GM19452 (cell line): ENCODE results near the gene APOBR.
"Not testable (repeated sequence)": the region's sequence is repeated elsewhere in the genome, so short reads cannot be mapped to it uniquely, and the experiment has no call there.

Experiments
- ATAC-seq: cut with Tn5 transposase; IDR thresholded peaks from one replicate; pipeline ENCODE4 v1.9.1; 2021; ENCODE audit not compliant: unreplicated experiment

The APOBR gene

DNA sequence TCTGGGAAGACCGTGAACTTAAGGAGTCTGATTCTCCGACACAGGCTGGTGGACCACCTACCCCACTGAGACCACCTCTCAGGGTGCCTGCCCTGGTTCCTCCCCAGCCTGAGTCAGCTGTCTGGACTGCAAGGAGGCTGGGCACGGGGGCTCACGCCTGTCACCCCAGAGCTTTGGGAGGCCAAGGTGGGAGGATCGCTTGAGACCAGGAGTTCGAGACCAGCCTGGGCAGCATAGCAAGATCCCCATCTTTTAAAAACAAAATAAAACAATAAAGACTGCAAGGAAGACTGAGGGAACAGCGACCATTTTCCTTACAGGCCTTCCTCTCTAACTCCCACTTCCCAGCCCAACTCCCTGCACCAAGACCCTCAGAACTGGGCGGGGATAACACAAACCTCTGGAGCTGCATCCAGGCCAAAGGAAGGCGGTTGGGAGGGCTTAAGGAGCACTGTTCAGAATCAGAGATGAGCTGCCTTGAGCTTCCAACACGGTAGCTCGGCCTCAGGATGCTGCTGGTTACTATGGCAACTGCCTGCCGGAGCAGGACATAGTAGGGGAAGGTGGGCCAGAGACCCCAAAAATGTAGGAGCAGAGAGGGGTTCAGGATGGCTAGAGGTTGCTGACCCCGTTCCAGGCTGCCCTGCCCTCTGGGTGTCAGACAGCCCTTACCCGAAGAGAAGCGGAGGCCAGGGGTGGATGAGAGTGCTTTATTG is 4.4 kb downstream of the APOBR start:
- ATAC-seq: no peak

DNA sequence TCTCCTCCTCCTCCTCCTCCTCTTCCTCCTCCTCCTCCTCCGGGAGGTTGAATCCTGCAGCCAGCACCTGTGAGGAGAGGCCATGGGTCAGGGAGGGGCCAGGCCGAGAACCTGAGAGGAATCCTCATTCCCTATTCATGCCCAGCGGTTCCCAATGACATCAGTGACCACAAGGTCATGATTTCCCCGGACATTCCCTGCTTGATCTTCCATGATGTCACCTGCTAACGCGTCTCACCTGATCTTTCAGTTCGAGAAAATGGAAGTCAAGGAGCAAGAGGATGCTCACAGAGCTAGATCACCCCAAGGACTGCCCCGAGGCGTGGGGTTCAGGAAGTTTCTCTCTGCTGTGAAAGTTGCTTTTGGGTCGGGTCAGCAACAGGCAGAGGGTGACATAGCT is 5.4 kb downstream of the APOBR start:
- ATAC-seq: no peak

DNA sequence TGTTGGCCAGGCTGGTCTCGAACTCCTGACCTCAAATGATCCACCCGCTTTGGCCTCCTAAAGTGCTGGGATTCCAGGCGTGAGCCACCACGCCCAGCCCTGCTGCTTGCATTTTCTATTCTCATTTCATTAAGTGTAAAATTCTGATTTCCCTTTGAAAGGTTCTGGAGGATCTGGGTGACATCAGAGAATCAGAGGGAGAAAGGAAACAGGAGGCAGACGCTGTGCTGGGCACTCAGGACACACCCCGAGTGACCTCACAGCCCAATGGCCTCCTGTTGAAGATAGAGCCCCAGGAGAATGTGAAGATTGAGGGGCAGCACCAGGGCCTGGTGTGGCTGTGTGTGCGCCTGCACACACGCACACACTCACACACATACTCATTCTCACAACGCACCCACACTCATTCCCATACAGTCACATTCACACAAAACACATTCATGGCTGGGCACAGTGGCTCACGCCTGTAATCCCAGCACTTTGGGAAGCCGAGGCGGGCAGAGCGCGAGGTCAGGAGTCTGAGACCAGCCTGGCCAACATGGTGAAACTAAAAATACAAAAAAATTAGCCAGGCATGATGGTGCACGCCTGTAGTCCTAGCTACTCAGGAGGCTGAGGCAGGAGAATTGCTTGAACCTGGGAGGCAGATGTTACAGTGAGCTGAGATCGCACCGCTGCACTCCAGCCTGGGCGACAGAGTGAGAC is 6.2 kb downstream of the APOBR start:
- not testable (repeated sequence) for ATAC-seq

DNA sequence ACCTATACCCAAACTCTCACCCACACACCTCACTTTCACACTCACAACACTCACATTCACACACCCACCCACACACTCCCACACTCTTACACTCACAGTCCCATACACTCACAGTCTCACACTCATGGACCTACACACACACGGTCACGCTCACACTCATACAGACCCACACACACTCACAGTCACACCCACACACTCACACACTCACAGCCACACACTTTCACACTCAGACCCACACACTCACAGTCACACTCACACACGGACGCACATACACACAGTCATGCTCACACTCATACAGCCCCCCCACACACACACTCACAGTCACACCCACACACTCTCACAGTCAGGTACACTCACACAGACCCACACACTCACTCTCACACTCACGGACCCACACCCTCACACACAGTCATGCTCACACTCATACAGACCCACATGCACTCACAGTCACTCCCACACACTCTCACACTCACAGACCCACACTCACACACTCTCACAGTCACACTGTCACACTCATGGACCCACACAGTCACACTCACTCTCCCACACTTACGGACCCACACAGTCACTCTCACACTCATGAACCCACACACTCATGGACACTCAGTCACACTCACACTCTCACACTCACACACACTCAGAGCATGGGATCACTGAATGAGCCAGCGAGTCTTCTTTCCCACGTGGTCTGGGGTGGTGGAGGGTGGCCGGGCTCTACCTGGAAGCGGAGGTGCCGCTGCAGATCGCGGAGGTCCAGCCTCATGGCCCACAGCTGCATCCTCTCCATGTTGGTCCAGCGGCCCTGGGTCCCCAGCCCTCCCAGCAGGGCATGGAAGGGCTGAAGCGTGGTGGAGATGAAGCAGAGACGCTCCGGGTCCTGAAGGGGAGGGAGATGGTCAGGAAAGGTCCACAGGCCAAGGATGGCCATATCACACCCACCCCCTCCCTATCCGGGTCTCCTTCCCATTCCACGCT is 7.1 kb downstream of the APOBR start:
- no peak for ATAC-seq

DNA sequence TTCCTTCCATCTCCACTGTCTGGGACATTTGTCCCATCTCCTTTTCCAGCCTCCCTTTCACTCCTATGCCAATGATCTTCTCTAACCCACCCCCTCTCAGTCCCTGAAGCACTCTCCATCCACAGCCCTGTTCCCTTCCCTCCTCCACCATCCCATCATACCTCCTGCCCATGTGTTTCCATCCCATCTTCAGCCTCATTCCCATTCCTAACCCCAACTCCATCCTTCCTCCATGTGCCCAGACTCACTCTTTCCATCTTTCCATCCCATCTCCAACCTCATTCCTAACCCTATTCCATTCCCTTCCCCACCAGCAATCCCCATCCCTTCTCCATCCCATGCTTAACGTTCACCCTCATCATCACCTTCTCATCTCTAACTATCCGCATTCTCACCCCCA is 7.8 kb downstream of the APOBR start:
- no peak for ATAC-seq

DNA sequence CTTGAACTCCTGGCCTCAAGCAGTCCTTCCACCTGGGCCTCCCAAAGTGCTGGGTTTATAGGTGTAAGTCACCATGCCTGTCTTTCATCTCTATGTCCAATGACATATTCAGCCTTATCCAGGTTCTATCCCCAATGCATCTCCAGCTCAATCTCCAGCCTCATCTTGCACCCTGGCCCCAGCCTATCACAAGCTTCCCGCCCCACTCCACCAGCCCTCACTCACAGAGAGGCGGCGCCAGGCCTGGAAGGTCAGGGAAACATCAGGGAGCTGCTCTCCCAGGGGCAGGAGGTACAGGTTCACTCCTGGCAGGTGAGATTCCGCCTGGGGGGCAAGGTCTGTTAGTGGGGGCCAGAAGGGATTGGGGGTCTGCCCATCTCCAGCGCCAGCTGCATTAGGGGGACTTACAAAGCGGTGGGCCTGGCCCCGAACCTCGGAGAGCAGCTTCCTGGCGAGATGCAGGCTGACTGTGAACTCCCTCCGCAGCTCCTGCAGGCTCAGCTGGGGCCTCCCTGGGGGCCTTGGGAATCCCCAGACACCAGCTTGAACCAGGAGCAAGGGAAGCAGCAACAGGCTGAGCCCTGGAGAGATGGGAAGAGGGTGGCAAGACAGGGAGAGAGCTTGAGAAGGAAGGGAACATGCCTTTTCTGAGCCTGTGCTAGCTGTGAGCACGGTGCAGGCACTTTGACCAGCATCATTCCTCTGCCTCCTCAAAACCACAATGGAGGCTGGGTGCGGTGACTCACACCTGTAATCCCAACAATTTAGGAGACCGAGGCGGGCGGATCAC is 9.2 kb downstream of the APOBR start:
- ATAC-seq: no peak

DNA sequence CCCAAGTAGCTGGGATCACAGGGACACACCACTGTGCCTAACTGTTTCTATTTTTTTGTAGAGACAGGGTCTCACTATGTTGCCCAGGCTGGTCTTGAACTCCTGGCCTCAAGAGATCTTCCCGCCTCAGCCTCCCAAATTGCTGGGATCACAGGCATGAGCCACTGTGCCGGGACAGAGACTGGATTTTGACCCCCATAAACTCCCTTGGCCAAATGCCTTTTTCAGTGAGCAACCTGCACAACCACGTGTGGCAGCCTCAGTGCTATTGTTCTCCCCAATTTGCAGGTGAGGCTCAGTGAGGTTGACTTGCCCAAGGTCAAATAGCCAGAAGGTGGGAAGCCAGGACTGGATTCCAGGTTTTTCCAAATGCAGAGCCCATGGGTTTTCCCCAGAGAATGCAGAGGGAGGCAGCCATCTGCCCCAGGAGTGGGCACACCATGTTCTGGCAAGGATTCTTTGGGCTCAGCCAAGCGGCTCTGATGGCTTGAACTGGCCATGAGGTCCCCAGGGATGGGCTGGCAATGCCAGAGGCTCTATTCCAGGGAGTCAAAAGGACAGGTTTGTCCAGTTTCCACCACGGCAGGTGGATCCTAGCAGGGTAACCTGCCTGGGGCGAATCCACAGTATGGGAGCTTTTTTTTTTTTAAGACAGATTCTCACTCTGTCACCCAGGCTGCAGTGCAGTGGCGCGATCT is 10.4 kb downstream of the APOBR start:
- no peak for ATAC-seq

DNA sequence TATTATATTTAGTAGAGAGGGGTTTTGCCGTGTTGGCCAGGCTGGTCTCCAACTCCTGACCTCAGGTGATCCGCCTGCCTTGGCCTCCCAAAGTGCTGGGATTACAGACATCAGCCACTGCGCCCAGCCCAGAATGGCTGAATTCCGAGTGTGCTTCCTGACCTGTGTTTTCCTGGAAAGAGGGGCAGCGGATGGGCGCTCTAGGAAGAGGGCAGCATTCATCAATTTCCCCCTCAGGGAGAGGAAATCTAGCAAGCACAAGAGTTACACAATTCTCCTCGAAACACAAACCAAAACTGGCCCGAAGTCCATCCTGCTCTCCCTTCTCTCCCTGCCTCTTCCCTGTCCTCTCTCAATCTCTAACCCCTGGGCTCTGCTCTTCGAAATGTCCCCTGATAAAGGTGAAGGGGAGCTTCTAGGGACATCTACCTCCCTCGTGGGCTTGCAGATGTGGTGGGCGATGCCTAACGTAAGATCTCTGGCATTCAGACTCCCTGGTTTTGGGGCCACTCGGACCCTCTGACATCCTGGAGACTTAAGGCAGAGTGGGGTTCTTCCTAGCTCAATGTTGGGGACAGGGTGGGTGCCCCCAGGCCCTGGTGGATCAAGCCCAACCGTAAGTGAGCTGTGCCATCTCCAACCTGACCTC is 11.2 kb downstream of the APOBR start:
- no peak for ATAC-seq

DNA sequence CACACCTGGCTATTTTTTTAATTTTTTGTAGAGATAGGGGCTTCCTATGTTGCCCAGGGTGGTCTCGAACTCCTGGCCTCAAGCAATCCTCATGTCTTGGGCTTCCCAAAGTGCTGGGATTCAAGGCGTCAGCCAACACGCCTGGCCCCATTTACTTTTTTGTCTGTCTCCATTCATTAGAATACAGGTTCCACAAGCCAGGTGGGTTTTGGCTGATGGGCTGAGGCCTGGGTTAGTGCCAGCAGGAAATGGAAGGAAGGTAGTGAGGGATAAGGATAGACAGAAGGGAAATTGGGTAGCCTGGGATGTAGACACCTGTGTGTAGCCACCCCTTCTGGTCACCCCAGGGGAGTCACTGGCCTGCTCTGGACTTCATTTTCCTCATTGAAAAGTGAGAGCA is 16.6 kb downstream of the APOBR start:
- ATAC-seq: no peak

DNA sequence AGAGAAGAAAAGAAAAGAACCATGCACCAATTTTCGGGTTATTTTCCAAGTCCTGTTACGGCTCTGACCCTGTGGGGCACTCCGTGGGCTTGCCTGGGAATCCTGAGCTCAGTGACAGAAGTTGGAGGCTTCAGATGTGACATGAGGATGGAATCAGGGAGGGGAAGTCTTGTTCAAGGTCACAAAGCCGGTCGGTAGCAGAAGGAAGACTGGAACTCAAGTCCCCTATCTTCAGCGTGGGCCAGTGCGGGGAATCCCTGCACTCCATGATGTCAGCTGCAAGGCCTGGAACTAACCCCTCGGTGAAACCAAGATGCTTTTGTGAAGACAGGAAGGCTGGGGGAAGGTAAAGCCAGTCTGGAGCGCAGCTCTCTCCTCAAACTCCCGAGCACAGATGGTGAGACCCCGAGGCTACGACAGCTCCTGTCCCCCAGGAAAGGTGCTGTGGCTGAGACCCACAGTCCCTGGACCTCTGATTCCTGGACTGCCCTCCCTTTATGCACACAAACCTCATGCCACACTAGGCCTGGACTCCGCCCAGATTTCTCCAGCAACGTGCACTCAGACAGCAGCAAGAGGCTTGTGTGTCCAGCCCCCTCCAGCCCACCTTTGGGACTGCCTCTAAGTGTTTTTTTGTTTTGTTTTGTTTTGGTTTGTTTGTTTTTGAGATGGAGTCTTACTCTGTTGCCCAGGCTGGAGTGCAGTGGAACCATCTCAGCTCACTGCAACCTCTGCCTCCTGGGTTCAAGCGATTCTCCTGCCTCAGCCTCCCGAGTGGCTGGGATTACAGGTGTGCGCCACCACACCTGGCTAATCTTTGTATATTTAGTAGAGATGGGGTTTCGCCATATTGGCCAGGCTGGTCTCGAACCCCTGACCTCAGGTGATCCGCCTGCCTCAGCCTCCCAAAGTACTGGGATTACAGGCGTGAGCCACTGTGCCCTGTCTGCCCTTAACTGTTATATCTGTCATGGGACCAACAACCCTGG is 17.7 kb downstream of the APOBR start:
- no peak for ATAC-seq

DNA sequence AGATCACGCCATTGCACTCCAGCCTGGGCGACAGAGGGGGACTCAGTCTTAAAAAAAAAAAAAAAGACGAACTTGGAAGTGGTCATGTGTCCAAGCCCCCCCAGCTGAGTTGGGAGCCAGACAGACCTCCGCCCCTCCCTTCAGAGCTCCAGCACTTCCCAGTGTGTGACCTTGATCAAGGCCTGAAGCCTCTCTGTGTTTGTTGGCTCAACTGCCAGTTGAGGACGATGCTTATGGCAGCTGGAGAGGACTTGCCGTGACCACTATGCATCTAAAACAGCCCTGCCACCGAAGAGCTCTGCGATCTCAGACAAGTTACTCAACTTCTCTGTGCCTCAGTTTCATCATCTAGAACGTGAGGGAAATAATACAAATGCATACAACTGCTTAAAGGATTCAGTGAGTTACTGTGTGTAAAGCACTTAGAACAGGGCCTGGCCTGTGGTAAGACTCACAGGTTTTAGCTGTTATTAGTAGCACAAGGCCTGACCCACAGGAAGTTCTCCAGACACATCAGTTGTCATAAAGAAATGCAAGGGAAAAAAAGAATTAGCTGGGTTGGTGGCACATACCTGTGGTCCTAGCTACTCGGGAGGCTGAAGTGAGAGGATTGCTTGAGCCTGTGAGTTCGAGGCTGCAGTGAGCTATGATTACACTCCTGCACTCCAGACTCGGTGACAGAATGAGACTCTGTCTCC is 19.2 kb downstream of the APOBR start:
- ATAC-seq: no peak

DNA sequence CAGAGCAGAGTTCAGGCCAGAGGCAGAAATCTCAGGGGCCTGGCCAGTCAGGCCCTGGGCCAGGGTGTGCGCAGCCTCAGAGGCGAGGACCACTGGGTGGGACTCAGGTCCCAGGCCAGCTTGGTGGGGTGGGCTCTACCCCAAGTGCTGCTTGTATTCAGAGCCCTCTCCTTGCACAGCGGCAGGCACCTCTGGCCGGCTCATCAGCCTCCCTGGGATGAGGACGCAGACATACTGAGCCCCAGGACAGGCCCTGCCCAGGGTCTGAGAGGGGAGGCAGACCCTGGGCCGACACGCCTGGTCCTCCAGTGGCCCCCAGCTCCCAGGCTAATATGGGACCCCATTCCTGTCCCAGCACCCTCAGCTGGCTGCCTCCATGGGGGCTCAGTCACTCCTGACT is 19.8 kb downstream of the APOBR start:
- no peak for ATAC-seq

DNA sequence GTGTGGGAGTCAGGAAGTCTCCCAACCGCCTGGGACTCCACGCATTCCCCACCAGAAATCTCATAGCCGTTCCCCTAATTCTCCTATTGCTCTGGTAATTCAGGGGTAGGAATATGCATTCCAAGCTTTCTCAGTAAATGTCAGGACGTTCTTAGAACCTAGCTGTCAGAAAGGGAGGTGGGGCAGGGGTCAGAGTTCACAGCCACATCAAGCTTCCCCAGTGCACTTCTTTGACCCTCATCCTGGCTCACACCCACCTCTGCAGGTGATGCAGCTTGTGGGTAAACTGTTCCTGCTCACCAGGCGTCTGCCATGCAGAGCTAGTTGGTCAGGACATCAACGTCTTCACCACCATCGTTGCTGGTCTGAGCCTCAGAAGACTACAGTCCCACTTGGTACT is 26.2 kb downstream of the APOBR start:
- ATAC-seq: no peak

DNA sequence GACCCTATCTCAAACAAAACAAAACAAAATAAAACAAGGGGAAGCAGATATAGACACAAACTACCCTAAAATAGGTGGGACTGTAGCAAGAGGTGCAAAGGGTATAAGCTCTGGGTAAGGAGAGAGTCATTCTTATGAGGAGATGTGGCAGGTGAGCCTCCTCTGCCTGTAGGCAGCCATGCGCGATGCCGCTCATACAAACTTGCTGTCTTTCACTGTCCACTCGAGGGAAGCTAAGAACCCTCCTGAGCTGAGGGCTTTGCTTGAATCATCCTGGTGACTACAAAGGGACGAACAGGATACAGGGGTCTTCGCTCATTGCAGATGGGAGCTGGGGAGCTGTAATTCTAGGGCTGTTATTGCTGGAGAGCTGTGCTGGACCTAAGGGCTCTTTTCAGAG is 27.0 kb downstream of the APOBR start:
- no peak for ATAC-seq

DNA sequence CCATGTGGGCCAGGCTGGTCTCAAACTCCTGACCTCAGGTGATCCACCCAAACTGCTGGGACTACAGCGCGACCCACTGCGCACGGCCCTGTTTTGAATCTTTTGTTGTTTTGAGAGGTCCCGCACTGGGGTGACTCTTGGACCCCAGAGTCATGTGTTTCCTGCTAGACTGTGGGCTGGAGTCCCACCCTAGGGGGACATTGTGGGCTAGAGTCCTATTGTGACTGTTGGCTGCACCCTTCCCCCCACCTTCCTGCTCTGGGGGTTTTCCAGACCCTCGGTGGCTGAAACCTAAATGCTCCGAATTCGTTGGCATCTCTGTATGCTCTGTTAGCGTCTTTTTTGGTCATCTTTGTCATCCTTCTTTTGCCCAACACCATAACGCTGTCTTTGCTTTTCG is 28.3 kb downstream of the APOBR start:
- no peak for ATAC-seq

DNA sequence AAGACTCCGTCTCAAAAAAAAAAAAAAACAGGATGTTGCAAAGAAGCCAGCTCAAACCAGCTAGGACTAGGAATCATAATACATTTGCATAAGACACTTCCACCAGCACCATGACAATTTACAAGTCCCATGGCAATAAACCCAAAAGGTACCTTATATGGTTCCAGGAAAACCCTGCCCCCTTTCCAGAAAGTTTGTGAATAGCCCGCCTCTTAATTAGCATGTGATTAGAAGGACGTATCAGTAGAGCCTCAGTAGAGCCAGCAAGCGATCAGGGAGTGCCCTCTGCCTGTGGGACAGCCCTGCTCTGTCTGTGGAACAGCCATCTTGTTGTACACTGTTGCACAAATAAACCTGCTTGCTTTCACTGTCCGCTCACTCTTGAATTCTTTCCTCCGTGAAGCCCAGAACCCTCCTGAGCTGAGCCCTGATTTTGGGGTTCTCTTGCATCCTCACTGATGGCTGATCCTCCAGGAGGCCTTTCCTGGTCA is 30.3 kb downstream of the APOBR start:
- no peak for ATAC-seq

DNA sequence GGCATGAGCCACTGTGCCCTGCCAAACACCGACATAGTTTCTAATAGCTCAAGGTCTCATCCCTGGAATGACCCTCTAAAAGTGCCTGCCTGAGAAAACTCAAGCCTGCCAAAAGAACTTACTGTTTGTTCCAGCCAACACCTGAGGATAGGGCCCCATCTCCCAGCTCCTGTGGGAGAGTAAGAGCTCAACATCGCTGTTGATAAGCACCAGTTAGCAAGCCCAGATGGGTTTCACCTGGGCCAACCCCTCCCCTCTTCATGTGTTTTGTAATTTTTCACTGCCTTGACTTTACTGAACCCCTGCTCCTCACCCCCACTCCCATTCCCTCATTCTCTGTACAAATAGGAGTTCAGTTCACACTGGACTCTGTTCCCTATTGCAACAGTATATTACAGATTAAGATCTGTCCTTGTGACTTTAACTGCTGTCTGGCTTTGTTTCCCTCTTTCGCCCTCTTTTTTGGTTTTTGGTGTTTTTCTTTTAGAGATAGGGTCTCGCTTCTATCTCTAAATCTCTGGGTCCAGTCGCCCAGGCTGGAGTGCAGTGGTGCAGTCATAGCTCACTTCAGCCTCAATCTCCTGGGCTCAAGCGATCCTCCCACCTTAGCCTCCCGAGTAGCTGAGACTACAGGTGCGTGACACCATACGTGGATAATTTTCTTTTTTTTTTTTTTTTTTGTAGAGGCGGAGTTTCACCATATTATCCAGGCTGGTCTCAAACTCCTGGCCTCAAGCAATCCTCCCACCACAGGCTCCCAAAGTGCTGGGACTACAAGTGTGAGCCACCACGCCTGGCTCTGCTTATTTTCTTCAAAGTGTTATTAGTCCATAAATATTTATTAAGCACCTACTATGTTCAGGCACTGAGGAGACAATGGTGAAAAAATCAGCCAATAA is 32.0 kb downstream of the APOBR start:
- no peak for ATAC-seq
